Measurements from ENCODE around the gene TRPM2. TPM values are rescaled to one million over a fixed set of nuclear protein-coding genes. Genes with fewer than 3 reads are reported as not detected.

TRPM2 gene
- total RNA-seq, 4 donors from 2014 or later: 1.6 to 3.5 (median 2.7) TPM

DNA sequence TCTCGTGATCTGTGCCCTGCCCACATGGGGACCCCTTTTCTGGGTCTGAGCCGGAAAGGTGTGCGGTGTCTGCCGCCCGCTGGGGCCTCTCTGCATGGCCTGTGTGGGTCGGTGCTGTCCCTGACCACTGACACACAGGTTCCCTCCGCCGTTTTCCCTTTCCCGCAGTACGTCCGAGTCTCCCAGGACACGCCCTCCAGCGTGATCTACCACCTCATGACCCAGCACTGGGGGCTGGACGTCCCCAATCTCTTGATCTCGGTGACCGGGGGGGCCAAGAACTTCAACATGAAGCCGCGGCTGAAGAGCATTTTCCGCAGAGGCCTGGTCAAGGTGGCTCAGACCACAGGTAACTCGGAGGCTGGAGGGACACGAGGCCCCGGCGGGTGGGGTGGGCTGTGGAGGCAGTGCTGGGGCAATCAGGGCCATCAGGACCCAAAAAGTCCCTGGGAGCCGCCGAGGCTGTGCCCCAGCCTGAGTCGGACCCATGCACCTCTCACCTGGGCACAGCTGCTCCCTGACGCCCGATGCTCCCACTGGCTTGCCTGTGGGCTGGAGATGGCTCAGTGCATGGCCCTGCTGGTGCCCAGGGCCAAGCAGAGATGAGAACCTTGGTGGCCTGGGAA, 13.3 kb downstream of the TRPM2 start:
- TF ChIP-seq, protein P1, sequence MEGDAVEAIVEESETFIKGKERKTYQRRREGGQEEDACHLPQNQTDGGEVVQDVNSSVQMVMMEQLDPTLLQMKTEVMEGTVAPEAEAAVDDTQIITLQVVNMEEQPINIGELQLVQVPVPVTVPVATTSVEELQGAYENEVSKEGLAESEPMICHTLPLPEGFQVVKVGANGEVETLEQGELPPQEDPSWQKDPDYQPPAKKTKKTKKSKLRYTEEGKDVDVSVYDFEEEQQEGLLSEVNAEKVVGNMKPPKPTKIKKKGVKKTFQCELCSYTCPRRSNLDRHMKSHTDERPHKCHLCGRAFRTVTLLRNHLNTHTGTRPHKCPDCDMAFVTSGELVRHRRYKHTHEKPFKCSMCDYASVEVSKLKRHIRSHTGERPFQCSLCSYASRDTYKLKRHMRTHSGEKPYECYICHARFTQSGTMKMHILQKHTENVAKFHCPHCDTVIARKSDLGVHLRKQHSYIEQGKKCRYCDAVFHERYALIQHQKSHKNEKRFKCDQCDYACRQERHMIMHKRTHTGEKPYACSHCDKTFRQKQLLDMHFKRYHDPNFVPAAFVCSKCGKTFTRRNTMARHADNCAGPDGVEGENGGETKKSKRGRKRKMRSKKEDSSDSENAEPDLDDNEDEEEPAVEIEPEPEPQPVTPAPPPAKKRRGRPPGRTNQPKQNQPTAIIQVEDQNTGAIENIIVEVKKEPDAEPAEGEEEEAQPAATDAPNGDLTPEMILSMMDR (IDR thresholded peaks at IDR 0.05): no peak
- TF ChIP-seq POLR2AphosphoS5 (IDR thresholded peaks at IDR 0.05): no peak
- TF ChIP-seq POLR2A (IDR thresholded peaks at IDR 0.05; ENCODE audit: low read depth): no peak
- TF ChIP-seq EP300 (IDR thresholded peaks at IDR 0.05): no peak
- Histone ChIP-seq H3K4me3 (no peak overlapping the region), H3K27me3 (peaks cover 0 to 82% (median 3%) of the 10 kb centered on the region in 4 donors), H3K27ac (replicated peaks in 1 of 4) (no peak overlapping the region), H3K36me3 (no peaks in the 10 kb centered on the region), H3K4me1 (peaks cover 5 to 15% (median 10%) of the 10 kb centered on the region in 4 donors), H3K9me3 (peaks cover 0 to 23% (median 11%) of the 10 kb centered on the region in 4 donors)
- DNase-seq (ENCODE audit: extremely low spot score): no peak
- 90% methylated on average over 21 of the region's 28 CpGs for WGBS
- intact Hi-C loops (cut with DNase I): no loop called here

DNA sequence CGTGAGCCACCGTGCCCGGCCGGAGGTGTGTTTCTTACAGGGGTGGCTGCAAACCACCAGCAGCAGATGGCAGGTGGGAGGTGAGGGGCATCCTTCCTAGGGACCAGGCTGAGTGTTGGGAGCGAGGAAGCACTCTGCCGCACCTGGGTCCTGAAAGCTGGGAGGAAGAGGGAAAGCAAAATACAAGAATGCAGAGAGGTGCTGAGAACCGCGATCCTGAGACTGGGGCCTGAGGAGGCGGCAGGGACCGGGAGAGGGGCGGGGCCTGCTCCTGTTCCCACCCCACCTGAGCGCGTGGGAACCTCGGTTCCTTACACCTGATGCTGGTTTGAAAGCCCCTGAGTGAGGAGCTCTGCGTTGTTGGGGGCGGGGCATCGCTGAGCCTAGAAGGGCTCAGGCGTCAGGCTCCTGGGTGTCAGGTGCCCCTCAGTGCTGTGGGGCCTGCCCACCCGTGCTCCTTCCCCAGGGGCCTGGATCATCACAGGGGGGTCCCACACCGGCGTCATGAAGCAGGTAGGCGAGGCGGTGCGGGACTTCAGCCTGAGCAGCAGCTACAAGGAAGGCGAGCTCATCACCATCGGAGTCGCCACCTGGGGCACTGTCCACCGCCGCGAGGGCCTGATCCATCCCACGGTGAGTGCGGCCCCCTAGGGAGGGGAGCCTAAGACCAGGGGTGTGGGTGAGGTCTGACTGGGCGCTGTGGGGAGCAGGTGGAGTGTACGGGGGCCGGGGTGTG, 15.5 kb downstream of the TRPM2 start:
- no peak overlapping the region for H3K4me3 ChIP-seq
- intact Hi-C loops (cut with DNase I): no loop called here
- no peak overlapping the region for H3K27ac ChIP-seq (replicated peaks in 1 of 4)
- no peak for DNase-seq (ENCODE audit: extremely low spot score)
- 48% methylated on average over 24 of the region's 35 CpGs for WGBS
- TF ChIP-seq, protein P1 (IDR thresholded peaks at IDR 0.05): no peak
- TF ChIP-seq POLR2AphosphoS5 (IDR thresholded peaks at IDR 0.05) (no peak), EP300 (IDR thresholded peaks at IDR 0.05) (no peak), POLR2A (IDR thresholded peaks at IDR 0.05; ENCODE audit: low read depth) (no peak)
- H3K4me1 ChIP-seq: peaks cover 5 to 15% (median 10%) of the 10 kb centered on the region in 4 donors
- no peaks in the 10 kb centered on the region for H3K36me3 ChIP-seq
- peaks cover 0 to 86% (median 3%) of the 10 kb centered on the region in 4 donors for H3K27me3 ChIP-seq
- H3K9me3 ChIP-seq: peaks cover 0 to 9% (median 2%) of the 10 kb centered on the region in 4 donors

DNA sequence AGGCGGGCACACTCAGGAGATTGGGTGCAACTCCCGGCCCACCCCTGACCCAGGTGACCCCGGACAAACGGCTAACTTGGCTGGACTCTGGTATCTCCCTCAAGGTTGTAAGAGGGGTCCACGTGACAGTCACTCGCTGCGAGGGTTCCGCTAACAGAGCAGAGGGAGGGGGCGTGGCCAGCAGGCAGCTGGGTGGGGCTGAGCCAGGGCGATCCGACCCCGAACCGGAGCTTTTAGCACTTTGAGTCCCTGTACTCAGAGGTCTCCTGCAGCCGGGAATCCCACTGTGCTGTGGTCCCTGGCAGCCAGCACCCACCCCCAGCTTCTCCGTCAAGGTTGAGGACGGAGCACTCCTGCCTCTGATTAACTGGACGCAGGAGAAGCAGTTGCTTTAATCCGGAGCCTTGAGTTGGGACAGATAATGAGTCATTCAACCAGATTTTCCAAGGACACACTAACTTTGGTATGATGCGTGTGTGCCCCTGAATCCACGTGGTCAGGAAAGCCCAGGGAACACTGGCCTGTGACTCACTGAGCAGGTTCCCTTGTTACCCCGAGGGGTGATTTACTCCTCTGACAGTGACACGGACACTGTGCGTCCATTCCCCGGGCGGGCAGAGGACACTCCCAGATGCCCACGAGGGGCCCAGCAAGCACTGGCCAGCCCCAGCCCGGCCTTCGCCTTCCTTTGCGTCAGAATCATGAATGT, 16.8 kb downstream of the TRPM2 start:
- Histone ChIP-seq H3K9me3 (no peaks in the 10 kb centered on the region), H3K36me3 (no peaks in the 10 kb centered on the region), H3K4me1 (peaks cover 5 to 15% (median 10%) of the 10 kb centered on the region in 4 donors), H3K27me3 (peaks cover 0 to 87% (median 3%) of the 10 kb centered on the region in 4 donors), H3K27ac (replicated peaks in 1 of 4) (no peak overlapping the region), H3K4me3 (peak overlapping the region in 2 of 4 donors; percentile 18 to 30)
- 66% methylated on average over 10 of the region's 29 CpGs for WGBS
- intact Hi-C loops (cut with DNase I): no loop called here
- TF ChIP-seq, protein P1 (IDR thresholded peaks at IDR 0.05): no peak
- TF ChIP-seq POLR2AphosphoS5 (IDR thresholded peaks at IDR 0.05) (no peak), POLR2A (IDR thresholded peaks at IDR 0.05; ENCODE audit: low read depth) (no peak), EP300 (IDR thresholded peaks at IDR 0.05) (no peak)
- DNase-seq (ENCODE audit: extremely low spot score): no peak

DNA sequence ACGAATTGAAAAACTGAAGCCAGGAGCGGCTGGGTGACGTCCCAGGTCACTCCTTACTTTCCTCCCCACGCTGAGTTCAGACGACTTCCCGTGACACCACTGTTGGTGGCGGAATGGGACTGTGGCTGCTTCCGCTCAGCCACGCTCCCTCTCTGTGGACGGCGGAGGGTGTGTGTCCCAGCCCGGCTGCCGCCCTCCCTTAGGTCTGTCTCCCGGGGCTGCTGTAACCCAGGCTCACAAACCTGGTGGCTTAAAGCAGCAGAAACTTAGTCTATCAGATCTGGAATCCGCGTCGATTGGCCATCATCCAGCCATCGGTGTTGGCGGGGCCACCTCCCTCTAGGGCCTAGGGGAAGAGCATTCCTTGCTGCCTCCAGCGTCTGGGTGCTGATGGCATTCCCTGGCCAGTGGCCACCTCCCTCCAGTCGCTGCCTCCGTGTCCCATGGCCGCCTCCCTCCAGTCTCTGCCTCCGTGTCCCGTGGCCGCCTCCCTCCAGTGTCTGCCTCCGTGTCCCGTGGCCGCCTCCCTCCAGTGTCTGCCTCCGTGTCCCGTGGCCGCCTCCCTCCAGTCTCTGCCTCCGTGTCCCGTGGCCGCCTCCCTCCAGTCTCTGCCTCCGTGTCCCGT, 17.5 kb downstream of the TRPM2 start:
- 90% methylated on average over 33 of the region's 37 CpGs for WGBS
- H3K4me3 ChIP-seq: no peak overlapping the region
- peaks cover 5 to 15% (median 10%) of the 10 kb centered on the region in 4 donors for H3K4me1 ChIP-seq
- H3K36me3 ChIP-seq: no peaks in the 10 kb centered on the region
- H3K27me3 ChIP-seq: peaks cover 0 to 87% (median 3%) of the 10 kb centered on the region in 4 donors
- intact Hi-C loops (cut with DNase I): no loop called here
- no peak overlapping the region for H3K27ac ChIP-seq (replicated peaks in 1 of 4)
- TF ChIP-seq, protein P1 (IDR thresholded peaks at IDR 0.05): no peak
- TF ChIP-seq EP300 (IDR thresholded peaks at IDR 0.05) (no peak), POLR2A (IDR thresholded peaks at IDR 0.05; ENCODE audit: low read depth) (no peak), POLR2AphosphoS5 (IDR thresholded peaks at IDR 0.05) (no peak)
- no peaks in the 10 kb centered on the region for H3K9me3 ChIP-seq
- DNase-seq (ENCODE audit: extremely low spot score): no peak
